Activated CD8-positive, alpha-beta memory T cell treated with anti-CD3 and anti-CD28 coated beads, Interleukin-2, amount 50 U/mL, for 48 hours (primary cell): Measurements from ENCODE around the gene LCN12.
A peak's percentile ranks its signal among the peaks of the same experiment; 100 is the strongest.

Experiments
- DNase-seq: peaks from one replicate; pipeline ENCODE4 v3.0.0-alpha.2; 2020

LCN12 gene

DNA sequence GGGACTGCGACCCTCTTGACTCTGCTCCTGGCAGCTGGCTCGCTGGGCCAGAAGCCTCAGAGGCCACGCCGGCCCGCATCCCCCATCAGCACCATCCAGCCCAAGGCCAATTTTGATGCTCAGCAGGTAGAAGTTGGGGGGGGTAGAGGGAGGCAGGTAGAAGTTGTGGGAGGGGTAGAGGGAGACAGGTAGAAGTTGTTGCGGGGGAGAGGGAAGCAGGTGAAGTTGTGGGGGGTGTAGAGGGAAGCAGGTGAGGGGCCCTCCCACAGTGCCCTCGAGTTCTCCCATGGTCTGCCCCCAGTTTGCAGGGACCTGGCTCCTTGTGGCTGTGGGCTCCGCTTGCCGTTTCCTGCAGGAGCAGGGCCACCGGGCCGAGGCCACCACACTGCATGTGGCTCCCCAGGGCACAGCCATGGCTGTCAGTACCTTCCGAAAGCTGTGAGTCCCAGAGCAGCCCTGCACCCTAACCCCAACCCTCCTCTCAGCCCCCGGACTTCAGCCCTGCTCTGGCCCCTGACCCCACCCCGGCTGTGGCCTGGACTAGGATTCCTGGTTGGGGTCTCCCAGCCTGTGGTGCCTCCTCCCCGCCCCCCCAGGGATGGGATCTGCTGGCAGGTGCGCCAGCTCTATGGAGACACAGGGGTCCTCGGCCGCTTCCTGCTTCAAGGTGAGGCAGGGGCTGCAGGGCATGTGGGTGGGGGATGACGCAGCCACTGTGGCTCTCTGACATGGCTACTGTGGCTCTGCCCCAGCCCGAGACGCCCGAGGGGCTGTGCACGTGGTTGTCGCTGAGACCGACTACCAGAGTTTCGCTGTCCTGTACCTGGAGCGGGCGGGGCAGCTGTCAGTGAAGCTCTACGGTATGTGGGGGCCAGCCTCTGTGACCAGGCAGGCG lies 6.5 kb upstream of the LCN12 start:
- no peak for DNase-seq

DNA sequence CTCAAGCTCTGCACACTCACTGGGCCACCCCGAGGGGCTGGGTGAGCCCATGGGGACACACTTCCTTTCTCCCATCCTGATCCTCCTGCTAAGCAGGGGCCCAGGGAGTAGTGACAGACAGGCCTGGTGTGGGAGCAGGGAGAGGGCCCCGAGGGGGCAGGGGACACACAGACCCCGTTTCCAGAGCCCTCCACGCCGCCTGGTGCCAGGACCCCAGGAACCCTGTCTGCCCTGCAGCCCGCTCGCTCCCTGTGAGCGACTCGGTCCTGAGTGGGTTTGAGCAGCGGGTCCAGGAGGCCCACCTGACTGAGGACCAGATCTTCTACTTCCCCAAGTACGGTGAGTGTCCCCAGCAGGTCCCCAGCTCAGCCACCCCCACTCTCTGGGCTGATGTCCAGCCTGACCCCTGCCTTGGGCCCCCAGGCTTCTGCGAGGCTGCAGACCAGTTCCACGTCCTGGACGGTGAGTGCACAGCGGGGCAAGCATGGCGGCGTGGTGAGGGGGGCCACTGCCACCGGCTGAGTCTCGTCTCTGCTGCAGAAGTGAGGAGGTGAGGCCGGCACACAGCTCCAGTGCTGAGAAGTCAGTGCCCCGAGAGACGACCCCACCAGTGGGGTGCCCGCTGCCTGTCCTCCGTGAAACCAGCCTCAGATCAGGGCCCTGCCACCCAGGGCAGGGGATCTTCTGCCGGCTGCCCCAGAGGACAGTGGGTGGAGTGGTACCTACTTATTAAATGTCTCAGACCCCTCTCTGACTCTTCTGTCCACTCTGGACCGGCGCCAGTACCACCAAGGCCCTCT lies 5.6 kb upstream of the LCN12 start:
- no peak for DNase-seq

DNA sequence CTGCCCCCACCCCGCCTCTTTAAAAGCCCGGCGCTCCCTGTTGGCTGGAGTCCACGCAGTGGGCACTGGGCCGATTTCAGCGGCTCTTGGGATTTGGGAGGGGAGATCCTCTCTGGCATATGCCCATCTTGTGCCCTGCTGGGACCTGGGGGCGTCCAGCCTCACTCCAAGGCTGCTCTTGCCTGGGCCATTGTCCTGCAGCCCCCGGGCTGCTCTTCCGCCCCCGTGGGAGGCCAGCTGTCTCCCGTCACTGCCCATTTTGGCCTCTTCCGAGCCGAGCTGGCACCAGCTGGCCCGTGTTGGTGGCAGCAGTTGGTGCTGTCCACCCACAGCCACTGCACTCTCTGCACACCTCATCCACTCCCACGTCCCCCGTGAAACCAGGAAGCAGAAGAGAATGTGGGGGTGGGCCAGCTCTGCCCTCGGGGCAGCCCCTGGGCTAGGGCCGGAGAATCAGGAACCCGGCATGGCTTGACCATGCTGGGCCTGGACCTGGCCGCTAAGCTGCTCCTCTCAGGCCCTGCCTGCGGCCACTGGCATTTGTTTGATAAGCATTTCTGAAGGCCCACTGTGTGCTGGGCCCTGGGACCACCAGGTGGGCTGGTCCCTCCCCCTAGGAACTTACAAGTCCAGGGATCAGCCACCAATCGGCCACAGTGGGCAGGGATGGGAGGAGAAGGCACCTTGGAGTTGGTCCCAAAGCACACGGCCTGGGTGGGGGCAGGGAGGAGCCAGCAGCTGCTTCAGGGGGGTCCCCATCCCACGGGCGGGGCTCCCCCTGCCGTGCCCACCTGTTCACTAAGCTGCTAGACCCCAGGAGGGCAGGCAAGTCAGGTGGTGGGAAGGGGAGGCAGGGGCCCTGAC lies 4.8 kb upstream of the LCN12 start:
- no peak for DNase-seq

DNA sequence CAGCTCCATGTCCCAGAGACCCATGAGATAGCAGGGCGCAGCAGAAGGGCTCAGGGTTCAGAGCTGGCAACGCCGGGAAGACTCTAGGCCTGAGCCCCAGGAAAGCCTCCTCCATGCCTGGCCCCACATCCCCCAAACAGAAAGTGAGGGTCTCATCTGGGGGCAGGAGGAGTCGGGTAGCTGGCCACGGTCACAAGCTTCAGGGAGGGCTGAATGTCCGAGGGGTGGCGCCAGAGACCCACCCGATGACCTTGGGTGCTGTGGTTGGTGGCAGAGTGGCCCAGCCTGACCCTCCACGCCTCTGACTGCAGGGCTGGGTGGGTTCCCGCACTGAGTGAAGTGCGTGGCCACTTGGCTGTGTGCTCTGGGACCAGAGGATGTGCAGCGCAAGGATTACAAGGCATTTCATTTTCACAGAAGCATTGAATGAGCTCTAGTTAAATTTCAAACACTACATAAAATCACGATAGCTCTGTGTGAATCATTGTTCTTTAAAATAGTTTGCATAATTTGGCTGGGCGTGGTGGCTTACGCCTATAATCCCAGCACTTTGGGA lies 4.0 kb upstream of the LCN12 start:
- DNase-seq = no peak

DNA sequence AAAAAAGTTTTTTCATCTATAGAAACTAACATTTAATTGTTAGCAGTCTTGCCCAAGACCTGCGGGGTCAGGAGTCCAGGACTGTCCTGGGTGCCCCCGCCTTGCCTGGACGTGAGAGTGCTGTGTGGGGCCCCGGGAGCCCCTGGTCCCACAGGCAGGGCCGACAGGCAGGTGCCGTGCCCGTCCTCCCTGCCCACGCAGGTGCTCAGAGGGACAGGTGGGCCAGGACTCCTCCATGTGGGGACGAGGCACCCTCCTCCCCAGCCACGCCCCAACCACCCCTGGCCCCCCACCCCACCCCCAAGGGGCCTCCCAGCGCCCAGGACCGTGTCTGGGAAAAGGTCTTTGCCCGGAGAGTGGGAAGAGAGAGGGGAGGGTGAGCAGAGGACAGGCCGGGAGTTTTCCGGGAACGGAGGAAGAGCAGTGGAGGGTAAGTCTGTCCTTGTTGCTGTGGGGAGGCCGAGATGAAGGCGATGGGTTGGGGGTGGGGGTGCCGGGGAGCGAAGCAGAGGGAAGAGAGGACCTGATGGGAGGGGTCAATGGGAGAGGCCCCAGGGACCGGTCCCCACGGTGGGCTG lies 2.7 kb upstream of the LCN12 start:
- DNase-seq = no peak

DNA sequence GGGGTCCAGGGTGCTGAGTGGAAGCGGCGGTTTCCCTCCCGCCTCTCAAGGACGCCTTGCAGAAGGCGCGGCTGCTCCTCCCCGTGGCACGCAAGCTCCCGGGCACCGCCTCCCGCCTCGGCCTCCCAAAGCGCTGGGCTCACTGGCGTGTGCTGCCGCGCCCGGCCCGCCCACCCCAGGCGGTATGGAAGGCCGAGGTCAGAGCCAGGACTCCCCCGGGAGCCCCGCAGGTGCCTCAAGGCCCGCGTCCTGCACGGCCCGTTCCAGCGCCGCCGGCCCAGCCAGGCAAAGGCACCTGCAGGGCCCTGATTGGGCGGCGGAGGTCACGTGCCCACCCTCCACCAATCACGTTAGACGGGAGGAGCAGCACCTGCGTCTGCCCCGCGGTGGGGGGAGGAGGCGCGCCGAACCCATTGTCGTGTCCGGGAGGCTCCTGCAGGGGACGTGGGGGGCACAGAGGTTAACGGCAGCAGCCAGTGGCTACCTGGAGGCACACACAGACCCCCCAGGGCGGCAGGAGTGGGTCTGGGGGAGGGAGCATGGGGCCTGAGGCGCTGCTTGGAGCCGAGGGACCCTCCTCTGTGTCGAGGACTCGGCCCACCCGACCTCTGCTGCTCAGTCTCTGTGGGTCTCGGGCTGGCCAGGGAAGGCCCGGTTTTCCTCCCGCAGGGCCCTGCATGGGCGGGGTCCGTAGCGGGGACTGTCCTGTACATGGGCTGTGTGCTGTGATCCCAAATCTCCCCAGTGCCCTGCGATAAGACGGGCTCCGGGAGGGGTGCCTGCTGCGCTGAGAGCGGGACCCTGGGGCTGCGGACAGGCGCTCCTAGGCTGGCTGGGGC lies 2.0 kb upstream of the LCN12 start:
- peak; percentile 96 for DNase-seq

DNA sequence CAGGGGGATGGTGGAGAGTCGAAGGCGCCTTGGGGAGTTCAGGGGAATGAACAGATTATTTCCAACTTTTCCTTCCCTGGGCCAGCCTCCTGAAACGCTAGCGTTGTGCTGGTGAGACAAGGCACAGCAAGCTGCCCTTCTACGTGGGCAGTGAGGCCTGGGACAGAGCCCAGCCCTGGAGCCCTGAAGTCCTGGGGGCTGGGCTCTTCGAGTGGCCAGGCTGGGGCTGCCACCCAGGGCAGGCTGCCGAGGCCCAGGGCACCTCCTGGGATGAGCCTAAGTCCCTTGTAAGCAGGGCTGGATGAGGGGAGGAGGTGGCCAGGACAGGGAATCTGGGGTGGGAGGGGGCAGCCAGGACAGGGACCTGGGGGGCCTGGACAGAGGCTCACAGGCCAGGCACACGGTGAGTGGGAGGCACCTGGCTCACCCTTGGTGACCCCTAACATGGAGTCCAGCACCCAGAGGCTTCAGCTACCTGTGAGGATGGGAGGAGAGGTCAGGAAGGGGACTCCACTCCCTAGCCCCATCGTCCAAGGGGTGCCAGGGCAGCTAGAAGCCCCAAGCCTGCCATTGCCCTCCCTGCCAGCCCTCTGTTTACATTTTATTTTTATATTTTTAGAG lies 1.3 kb upstream of the LCN12 start:
- no peak for DNase-seq

DNA sequence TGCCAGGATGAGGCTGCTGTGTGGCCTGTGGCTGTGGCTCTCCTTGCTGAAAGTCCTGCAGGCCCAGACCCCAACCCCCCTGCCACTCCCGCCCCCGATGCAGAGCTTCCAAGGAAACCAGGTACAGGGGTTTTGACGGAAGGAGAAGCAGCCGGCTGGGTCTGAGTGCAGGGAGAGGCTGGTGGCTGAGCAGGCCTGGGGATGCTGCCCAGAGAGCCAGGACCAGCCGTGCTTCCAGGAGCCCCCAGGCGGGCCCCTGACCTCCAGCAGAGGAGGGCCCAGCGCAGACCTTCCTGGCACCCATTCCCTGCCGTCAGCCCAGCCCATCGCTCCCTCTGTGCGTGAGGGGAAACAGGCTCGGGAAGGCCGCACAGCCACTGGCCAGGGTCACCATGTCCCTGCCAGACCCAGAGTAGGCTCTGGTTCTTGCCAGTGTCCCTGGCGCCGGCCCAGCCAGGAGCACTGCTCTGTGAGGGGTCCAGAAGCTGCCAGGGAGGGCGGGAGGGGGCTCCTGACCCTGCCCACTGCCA lies 313 bp downstream of the LCN12 start:
- no peak for DNase-seq

DNA sequence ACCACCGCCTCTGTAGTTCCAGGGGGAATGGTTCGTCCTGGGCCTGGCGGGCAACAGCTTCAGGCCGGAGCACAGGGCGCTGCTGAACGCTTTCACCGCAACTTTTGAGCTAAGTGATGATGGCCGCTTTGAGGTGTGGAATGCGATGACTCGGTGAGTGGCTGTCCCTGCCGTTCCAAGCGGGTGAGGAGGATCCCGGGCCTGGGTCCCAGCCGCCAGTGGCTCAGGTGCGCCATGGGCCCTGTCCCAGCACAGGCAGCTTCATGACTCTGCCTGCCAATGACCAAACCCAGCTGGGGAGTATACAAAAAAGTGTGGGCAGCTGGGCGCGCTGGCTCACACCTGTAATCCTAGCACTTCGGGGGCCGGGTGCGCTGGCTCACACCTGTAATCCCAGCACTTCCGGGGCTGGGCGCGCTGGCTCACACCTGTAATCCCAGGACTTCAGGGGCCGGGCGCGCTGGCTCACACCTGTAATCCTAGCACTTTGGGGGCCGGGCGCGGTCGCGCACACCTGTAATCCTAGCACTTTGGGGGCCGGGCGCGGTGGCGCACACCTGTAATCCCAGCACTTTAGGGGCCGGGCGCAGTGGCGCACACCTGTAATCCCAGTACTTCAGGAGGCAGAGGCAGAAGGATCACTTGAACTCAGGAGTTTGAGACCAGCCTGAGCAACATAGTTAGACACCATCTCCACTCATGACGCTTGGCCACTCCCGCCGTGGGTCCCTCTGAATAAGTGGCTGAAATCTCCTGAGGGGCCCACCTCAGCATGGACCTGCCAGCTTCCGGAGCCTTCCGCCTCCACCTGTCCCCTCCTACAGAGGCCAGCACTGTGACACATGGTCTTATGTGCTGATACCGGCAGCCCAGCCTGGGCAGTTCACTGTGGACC lies 1.1 kb downstream of the LCN12 start:
- DNase-seq = no peak

DNA sequence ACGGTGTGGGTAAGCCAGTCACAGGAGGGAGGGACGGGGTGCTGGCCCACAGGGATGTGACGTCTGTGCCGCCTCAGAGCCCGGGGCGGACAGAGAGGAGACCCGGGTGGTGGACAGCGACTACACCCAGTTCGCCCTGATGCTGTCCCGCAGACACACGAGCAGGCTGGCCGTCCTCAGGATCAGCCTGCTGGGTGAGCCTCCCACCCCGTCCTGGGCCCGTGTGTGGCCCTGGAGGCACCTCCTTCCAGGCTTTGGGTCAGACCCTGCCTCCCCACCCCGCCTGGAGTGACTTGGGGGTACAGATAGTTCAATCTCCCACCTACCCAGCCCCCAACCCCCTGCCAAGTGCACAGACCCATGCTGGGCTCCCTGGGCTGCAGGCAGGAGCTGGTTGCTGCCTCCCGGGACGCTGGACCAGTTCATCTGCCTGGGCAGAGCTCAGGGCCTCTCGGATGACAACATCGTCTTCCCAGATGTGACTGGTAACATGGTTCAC lies 1.7 kb downstream of the LCN12 start:
- DNase-seq = no peak

DNA sequence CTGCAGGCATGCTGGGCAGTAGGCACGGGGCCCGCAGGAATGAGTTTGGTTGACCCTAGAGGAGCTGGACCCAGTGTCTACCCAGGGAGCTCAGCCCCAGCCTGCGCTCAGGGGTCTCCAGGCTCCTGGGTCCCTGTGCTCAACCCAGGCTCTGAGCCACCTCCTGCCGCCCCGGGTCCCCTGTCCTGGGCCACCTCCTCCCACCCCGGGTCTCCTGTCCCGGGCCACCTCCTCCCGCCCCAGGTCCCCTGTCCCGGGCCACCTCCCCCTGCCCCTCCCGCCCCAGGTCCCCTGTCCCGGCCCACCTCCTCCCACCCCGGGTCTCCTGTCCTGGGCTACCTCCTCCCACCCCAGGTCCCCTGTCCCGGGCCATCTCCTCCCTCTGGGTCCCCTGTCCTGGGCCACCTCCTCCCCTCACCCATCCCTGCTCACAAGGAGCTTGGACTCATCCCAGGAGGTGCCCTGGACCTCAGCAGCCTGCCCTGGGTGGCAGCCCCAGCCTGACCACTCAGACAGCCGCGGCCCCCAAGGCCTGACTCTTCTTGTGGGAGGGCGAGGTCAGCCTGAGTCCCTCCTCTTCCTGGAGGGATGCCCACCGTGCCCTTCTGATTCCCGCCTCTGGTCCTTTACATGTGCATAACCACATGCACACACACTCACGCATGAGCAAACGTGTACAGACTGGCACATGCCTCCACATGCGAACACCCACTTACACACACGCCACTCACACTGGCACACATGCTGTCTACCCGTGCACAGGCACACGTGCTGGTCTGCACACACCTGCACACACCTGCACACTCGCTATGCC lies 2.4 kb downstream of the LCN12 start:
- no peak for DNase-seq

DNA sequence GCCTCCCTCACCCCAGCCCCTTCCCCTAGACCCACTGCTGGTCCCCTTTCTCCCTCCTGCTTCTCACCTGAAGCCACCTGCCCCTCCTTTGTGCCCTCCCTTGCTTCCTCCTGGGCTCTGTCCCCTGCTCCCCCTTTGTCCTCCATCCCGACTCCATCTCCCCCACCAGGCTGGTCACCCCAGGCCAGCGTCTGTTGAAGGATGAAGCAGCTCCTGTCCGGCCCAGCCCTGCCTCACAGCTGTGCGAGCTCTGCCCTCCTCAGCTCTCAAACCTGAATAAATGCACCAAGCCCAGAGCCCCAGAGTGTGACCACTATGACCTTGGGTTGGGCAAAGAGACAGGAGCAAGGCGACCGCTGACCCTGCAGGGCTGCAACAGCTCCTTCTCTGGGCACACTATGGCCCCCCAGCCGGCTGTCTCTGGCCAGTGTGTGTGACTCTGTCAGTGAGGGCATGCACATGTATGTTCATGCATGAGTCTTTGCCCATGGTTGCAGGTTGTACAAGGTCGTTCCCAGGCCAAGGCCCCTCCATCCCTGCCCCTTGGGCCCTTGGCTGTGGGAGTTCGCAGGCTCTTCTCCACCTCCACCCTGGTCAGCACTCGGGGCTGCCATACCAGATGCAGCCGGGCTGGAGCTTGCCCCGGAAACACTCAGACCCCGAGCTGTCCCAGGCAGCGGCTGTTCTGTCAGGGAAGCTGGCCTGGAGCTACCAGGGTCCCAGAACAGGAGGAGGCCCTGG lies 3.3 kb downstream of the LCN12 start:
- DNase-seq = no peak

DNA sequence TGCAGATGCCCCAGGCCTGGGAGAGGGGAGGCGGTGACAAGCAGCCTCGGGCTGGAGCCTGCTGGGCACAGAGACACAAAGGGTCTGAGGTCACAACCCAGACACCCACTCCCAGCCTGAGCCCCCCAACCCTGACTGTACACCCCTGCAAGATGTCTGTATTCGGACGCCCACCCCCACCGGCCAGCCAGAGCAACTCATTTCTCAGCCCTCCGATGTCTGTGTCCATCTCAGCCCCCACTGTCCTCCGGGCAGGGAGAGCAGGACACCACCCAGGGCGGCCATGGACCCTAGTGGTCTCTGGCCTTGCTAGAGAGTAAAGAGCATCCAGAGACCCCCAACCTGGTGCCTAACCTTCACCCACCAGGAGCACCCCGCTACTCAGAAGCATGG lies 3.9 kb downstream of the LCN12 start:
- no peak for DNase-seq

DNA sequence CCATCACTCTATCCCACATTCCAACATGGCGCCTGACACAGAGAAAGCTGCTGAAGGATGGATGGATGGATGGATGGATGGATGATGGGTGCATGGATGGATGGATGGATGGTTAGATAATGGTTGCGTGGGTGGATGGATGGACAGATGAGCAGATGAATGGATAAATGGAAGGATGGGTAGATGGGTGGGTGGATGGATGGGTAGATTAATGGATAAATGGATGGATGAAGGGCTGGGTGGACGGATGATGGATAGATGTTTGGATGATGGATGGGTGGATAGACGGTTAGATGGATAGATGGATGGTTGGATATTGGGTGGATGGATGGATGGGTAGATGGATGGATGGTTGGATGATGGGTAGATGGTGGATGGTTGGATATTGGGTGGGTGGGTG lies 4.5 kb downstream of the LCN12 start:
- no peak for DNase-seq

DNA sequence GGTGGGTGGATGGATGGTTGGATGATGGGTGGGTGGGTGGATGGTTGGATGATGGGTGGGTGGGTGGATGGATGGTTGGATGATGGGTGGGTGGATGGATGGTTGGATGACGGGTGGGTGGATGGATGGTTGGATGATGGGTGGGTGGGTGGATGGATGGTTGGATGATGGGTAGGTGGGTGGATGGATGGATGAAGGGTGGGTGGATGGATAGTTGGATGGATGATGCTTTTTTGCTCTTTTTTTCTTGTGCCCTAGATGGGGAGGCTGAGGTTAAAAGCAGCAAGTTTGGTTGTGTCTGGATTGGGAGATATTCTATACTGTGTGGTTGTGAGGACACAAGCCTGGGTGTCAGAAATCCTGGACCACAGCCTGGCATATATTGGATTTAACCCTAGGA lies 5.4 kb downstream of the LCN12 start:
- DNase-seq = no peak

DNA sequence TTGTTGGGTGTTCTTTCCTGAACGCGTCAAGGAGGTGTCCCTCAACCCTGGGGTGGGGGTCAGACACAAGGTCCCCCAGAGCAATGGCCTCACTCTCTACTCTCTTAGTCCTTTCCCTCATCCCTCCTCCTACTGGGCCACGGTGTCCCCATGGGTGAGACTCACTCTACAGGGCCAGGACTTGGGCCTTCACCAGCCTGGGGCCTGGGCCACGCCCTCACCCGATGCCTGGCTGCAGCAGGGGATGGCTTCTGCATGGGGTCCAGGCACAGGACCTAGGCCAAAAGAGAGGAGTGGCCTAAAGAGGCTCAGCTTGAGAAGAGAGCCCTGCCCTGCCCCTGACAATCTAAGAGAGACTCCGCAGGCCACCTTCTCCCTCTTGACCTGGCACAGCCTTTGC lies 5.8 kb downstream of the LCN12 start:
- DNase-seq = no peak

DNA sequence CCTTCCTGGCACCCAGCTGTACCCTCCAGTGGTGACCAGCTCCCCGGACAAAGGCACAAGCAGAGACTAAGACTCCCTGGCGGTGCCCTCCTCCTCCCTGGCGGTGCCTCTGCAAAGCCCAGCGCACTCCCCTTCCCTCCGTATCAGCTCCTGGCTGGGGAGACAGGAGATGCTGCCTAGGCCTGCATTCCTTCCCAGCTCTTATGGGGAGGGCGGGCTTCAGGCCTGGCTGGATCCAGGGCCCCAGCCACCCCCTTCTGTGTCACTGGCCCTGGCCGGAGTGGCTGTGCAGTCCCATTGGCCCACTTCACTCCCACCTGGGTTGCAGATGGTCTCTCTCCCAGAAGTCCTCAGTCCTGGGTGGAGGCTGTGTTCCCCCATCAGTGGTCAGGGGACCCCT lies 6.4 kb downstream of the LCN12 start:
- DNase-seq = no peak
